HEK293 (cell line): ENCODE results near the gene BEST1.
A peak's percentile ranks its signal among the peaks of the same experiment; 100 is the strongest.

ENCODE experiments used
- CTCF ChIA-PET: fragments of 350-600 bp; formaldehyde crosslinking; extraction: SDS; loops from one replicate; lab custom pipeline; 2021; ENCODE audit warnings: antibody characterized with exemption; lab: Yijun Ruan, JAX
- POLR2A ChIA-PET: fragments of 300-600 bp; formaldehyde crosslinking; extraction: SDS; loops from one replicate; lab custom pipeline; 2020; ENCODE audit warnings: antibody characterized with exemption, inconsistent platforms; lab: Yijun Ruan, JAX
- H3K27ac ChIP-seq: fragments of 200-500 bp; sonication (Bioruptor generic); 2 replicates; pipeline ENCODE4 v1.5.1; 2014; ENCODE audit warnings: low read depth, low read length, control low read depth, inconsistent platforms; ENCODE audit errors: extremely low read depth
- H3K36me3 ChIP-seq, 2 experiments: fragments of 200-500 bp in 1 of 2; sonication (Bioruptor generic) in 1 of 2; 1 replicate in 1 of 2; 2 replicates in 1 of 2; pipeline ENCODE4 v1.5.1; 2014 to 2017; ENCODE audit warnings: inconsistent platforms in 2 of 2, low read length in 2 of 2; ENCODE audit not compliant: control insufficient read depth in 2 of 2, insufficient read depth in 1 of 2
- H3K4me1 ChIP-seq: fragments of 200-500 bp; sonication (Bioruptor generic); 2 replicates; pipeline ENCODE4 v1.5.1; 2014; ENCODE audit warnings: mild to moderate bottlenecking, low read length, inconsistent platforms; ENCODE audit not compliant: control insufficient read depth, insufficient read depth
- H3K4me3 ChIP-seq: 2 replicates; pipeline ENCODE4 v1.5.1; 2011; ENCODE audit warnings: low read depth, mild to moderate bottlenecking, control low read depth, low read length, moderate library complexity
- H3K9me3 ChIP-seq: fragments of 200-500 bp; sonication (Bioruptor generic); 2 replicates; pipeline ENCODE4 v1.5.1; 2014; ENCODE audit warnings: low read depth, low read length, inconsistent platforms; ENCODE audit not compliant: control insufficient read depth, insufficient read depth
- GLIS1 ChIP-seq: fragments of 450-650 bp; formaldehyde crosslinking; IDR thresholded peaks from 2 replicates; pipeline ENCODE4 v1.5.1; 2016; ENCODE audit warnings: missing biosample characterization, missing genetic modification characterization
- HOXC10 ChIP-seq: sonication (generic); formaldehyde crosslinking; IDR thresholded peaks from 2 replicates; pipeline ENCODE4 v1.8.1; 2023; ENCODE audit warnings: mild to moderate bottlenecking, missing genetic modification reagents
- IKZF3 ChIP-seq: fragments of 450-650 bp; IDR thresholded peaks from 2 replicates; pipeline ENCODE4 v1.5.0; 2018; ENCODE audit warnings: missing biosample characterization, mild to moderate bottlenecking, missing genetic modification characterization, moderate library complexity
- SETDB1 ChIP-seq: IDR thresholded peaks from one replicate; pipeline ENCODE4 v1.6.1; 2017; ENCODE audit warnings: mild to moderate bottlenecking, low read length, moderate library complexity, mixed read lengths; ENCODE audit not compliant: insufficient read length
- SP7 ChIP-seq: fragments of 450-650 bp; formaldehyde crosslinking; IDR thresholded peaks from 2 replicates; pipeline ENCODE4 v1.5.1; 2016; ENCODE audit warnings: missing biosample characterization, missing genetic modification characterization
- WT1 ChIP-seq: fragments of 450-650 bp; formaldehyde crosslinking; IDR thresholded peaks from 2 replicates; pipeline ENCODE4 v1.5.1; 2016; ENCODE audit warnings: missing biosample characterization, missing genetic modification characterization
- YY2 ChIP-seq: fragments of 450-650 bp; formaldehyde crosslinking; IDR thresholded peaks from 2 replicates; pipeline ENCODE4 v1.5.1; 2016; ENCODE audit warnings: missing biosample characterization, missing genetic modification characterization
- ZBTB11 ChIP-seq: fragments of 450-650 bp; formaldehyde crosslinking; conservative IDR thresholded peaks from 2 replicates; pipeline ENCODE4 v1.5.1; 2016; ENCODE audit warnings: low read depth, missing biosample characterization, missing genetic modification characterization
- ZFP69B ChIP-seq: fragments of 450-650 bp; formaldehyde crosslinking; IDR thresholded peaks from 2 replicates; pipeline ENCODE4 v1.5.1; 2016; ENCODE audit warnings: missing biosample characterization, missing genetic modification characterization
- ZIC2 ChIP-seq: fragments of 450-650 bp; formaldehyde crosslinking; IDR thresholded peaks from 2 replicates; pipeline ENCODE4 v1.5.1; 2016; ENCODE audit warnings: missing biosample characterization, missing genetic modification characterization
- ZNF311 ChIP-seq: fragments of 450-650 bp; formaldehyde crosslinking; IDR thresholded peaks from 2 replicates; pipeline ENCODE4 v1.5.1; 2017; ENCODE audit warnings: missing biosample characterization, missing genetic modification characterization, borderline replicate concordance
- ZNF341 ChIP-seq: fragments of 450-650 bp; formaldehyde crosslinking; IDR thresholded peaks from 2 replicates; pipeline ENCODE4; 2016; ENCODE audit warnings: low read depth, missing biosample characterization, missing genetic modification characterization
- ZNF354C ChIP-seq: fragments of 450-650 bp; formaldehyde crosslinking; IDR thresholded peaks from 2 replicates; pipeline ENCODE4 v1.5.1; 2016; ENCODE audit warnings: missing biosample characterization, missing genetic modification characterization, low read depth, borderline replicate concordance
- ZNF391 ChIP-seq: fragments of 450-650 bp; formaldehyde crosslinking; IDR thresholded peaks from 2 replicates; pipeline ENCODE4 v1.5.1; 2016; ENCODE audit warnings: low read depth, missing biosample characterization, missing genetic modification characterization, borderline replicate concordance
- ZNF426 ChIP-seq: fragments of 450-650 bp; formaldehyde crosslinking; IDR thresholded peaks from 2 replicates; pipeline ENCODE4 v1.5.1; 2017; ENCODE audit warnings: missing biosample characterization, missing genetic modification characterization, mild to moderate bottlenecking, inconsistent platforms, moderate library complexity
- ZNF449 ChIP-seq: fragments of 450-650 bp; formaldehyde crosslinking; IDR thresholded peaks from 2 replicates; pipeline ENCODE4 v1.5.1; 2017; ENCODE audit warnings: missing biosample characterization, mild to moderate bottlenecking, missing genetic modification characterization, moderate library complexity
- ZNF501 ChIP-seq: fragments of 450-650 bp; formaldehyde crosslinking; IDR thresholded peaks from 2 replicates; pipeline ENCODE4 v1.5.1; 2016; ENCODE audit warnings: missing biosample characterization, missing genetic modification characterization
- ZNF530 ChIP-seq: fragments of 450-650 bp; formaldehyde crosslinking; IDR thresholded peaks from 2 replicates; pipeline ENCODE4 v1.5.1; 2016; ENCODE audit warnings: low read depth, missing biosample characterization, missing genetic modification characterization
- ZNF544 ChIP-seq: fragments of 450-650 bp; formaldehyde crosslinking; IDR thresholded peaks from 2 replicates; pipeline ENCODE4 v1.5.0; 2017; ENCODE audit warnings: missing biosample characterization, missing genetic modification characterization
- ZNF692 ChIP-seq: fragments of 450-650 bp; formaldehyde crosslinking; IDR thresholded peaks from 2 replicates; pipeline ENCODE4 v1.5.1; 2016; ENCODE audit warnings: missing biosample characterization, missing genetic modification characterization
- ZNF768 ChIP-seq: fragments of 450-650 bp; formaldehyde crosslinking; IDR thresholded peaks from 2 replicates; pipeline ENCODE4 v1.5.1; 2018; ENCODE audit warnings: missing biosample characterization, mild to moderate bottlenecking, missing genetic modification characterization
- ZXDB ChIP-seq: fragments of 450-650 bp; formaldehyde crosslinking; IDR thresholded peaks from 2 replicates; pipeline ENCODE4 v1.5.1; 2016; ENCODE audit warnings: missing biosample characterization, missing genetic modification characterization

The BEST1 gene

GRCh38 chr11:61918938-61919704 lies 31.0 kb upstream of the BEST1 start:
- TF ChIP-seq ZNF391 (tag by site-specific recombination) (no peak), YY2 (tag by site-specific recombination) (no peak), ZNF692 (tag by site-specific recombination) (no peak), SETDB1 (no peak), ZNF544 (tag by site-specific recombination) (no peak)
- TF ChIP-seq, all 188 proteins: peak for 0
- ChIA-PET CTCF (interaction anchor here (1.0 to 1.3 kb wide), 2 partner anchors 29 to 189 kb away, joined by 4 to 5 read pairs; no protein-coding TSS in a partner anchor), POLR2A (no interaction called here)
- no peak overlapping the region for H3K4me3 ChIP-seq
- H3K9me3 ChIP-seq, result no peaks in the 10 kb centered on the region
- no peaks in the 10 kb centered on the region for H3K36me3 ChIP-seq
- H3K4me1 ChIP-seq, result no peaks in the 10 kb centered on the region
- H3K27ac ChIP-seq, result no peak overlapping the region

GRCh38 chr11:61919705-61920631 lies 30.2 kb upstream of the BEST1 start:
- H3K27ac ChIP-seq, result no peak overlapping the region
- no peaks in the 10 kb centered on the region for H3K9me3 ChIP-seq
- TF ChIP-seq GLIS1 (tag by site-specific recombination) (peak; percentile 84), SP7 (tag by site-specific recombination) (peak; percentile 95), ZIC2 (tag by site-specific recombination) (peak; percentile 36), ZNF768 (tag by site-specific recombination) (peak; percentile 50; the same call in 1 of the 2 replicates), ZNF341 (peak; percentile 62; the same call in 1 of the 2 replicates), IKZF3 (tag by site-specific recombination) (no peak), ZBTB11 (no peak), WT1 (tag by site-specific recombination) (peak; percentile 53; the same call in 1 of the 2 replicates)
- H3K4me3 ChIP-seq, result no peak overlapping the region
- no peaks in the 10 kb centered on the region for H3K36me3 ChIP-seq
- ChIA-PET CTCF (interaction anchor here (0.7 to 1.3 kb wide), 4 partner anchors 21 to 188 kb away, joined by 3 to 5 read pairs (median 4); no protein-coding TSS in a partner anchor), POLR2A (no interaction called here)
- no peaks in the 10 kb centered on the region for H3K4me1 ChIP-seq

- Histone ChIP-seq H3K36me3 (no peaks in the 10 kb centered on the region), H3K9me3 (no peaks in the 10 kb centered on the region), H3K4me3 (no peak overlapping the region), H3K4me1 (no peaks in the 10 kb centered on the region), H3K27ac (no peak overlapping the region)
- TF ChIP-seq HOXC10 (CRISPR knock-in tag) (no peak), ZNF530 (tag by site-specific recombination) (no peak), ZXDB (no peak), ZNF501 (tag by site-specific recombination) (no peak), ZNF449 (tag by site-specific recombination) (no peak), ZNF311 (tag by site-specific recombination) (no peak), ZNF426 (tag by site-specific recombination) (no peak), ZFP69B (tag by site-specific recombination) (no peak), ZNF354C (tag by site-specific recombination) (no peak)
- POLR2A ChIA-PET, result interaction anchor here (0.9 kb wide), 1 partner anchor 18 kb away, joined by 3 read pairs; no protein-coding TSS in a partner anchor
- CTCF ChIA-PET, result interaction anchor here (1.0 kb wide), 1 partner anchor 22 kb away, joined by 3 read pairs; no protein-coding TSS in a partner anchor
These were observed 28.7 kb upstream of the BEST1 start for GRCh38 chr11:61921446-61921845.
